ENCODE measurements around the gene AJAP1. TPM values are rescaled to one million over a fixed set of nuclear protein-coding genes. Genes with fewer than 3 reads are reported as not detected.

The AJAP1 gene
- total and polyA plus RNA-seq, 2 of the 8 experiments (the other 6 are each of a cell fraction or from before 2014, with no cell fraction given), result 1.9 to 6.2 TPM

GRCh38 chr1:4621646-4622045, 32.8 kb upstream of the AJAP1 start:
- Histone ChIP-seq H3K27me3 (replicated peaks in 1 of 4; ENCODE audit: control insufficient read depth in 3 of 4, extremely low read depth in 1 of 4, insufficient read depth in 3 of 4, low read length in 3 of 4) (no peaks in the 10 kb centered on the region), H2AFZ (ENCODE audit: low read length) (no peak overlapping the region), H2AK5ac (ENCODE audit: low read depth, low read length) (no peak overlapping the region), H3K23me2 (ENCODE audit: low read depth, low read length) (no peaks in the 10 kb centered on the region), H2BK15ac (ENCODE audit: low read length) (no peak overlapping the region), H3K4ac (replicated peaks; ENCODE audit: insufficient read length, low read depth, low read length) (no peak overlapping the region), H3K18ac (ENCODE audit: extremely low read depth, low read length) (no peak overlapping the region), H3K23ac (ENCODE audit: insufficient read length) (no peak overlapping the region), H3K9ac (replicated peaks in 1 of 4; ENCODE audit: extremely low read depth in 1 of 4, low read depth in 3 of 4, low read length in 3 of 4) (no peak overlapping the region), H2BK5ac (ENCODE audit: low read depth, low read length) (no peak overlapping the region), H3K14ac (ENCODE audit: insufficient read length) (no peak overlapping the region), H4K91ac (replicated peaks; ENCODE audit: insufficient read length, low read length) (no peak overlapping the region), H2BK120ac (replicated peaks; ENCODE audit: low read depth, low read length) (no peak overlapping the region), H3K4me1 (replicated peaks in 1 of 4; ENCODE audit: control insufficient read depth in 3 of 4, insufficient read depth in 4 of 4, low read length in 3 of 4) (no peaks in the 10 kb centered on the region; a peak in 1 of 7 replicates), H3K79me2 (ENCODE audit: control insufficient read depth in 1 of 2, insufficient read depth in 2 of 2, low read length in 2 of 2) (no peaks in the 10 kb centered on the region), H3K27ac (ENCODE audit: low read depth, low read length) (no peak overlapping the region), H3K9me3 (ENCODE audit: insufficient read depth in 2 of 2, low read depth in 1 of 2, low read length in 1 of 2) (no peaks in the 10 kb centered on the region), H3K79me1 (ENCODE audit: low read depth, low read length) (no peaks in the 10 kb centered on the region), H3K4me3 (ENCODE audit: extremely low read depth in 1 of 4, insufficient read depth in 2 of 4, low read depth in 3 of 4, low read length in 4 of 4) (no peak overlapping the region), H3K56ac (replicated peaks; ENCODE audit: insufficient read length, low read depth, low read length) (no peak overlapping the region), H4K5ac (ENCODE audit: insufficient read length, low read depth, low read length) (no peak overlapping the region), H2BK12ac (ENCODE audit: low read depth, low read length) (no peak overlapping the region), H3K4me2 (ENCODE audit: insufficient read depth in 1 of 2, low read depth in 2 of 2, low read length in 2 of 2) (no peak overlapping the region), H4K20me1 (replicated peaks in 1 of 2; ENCODE audit: control insufficient read depth in 1 of 2, insufficient read depth in 2 of 2, low read length in 2 of 2) (no peaks in the 10 kb centered on the region), H4K8ac (ENCODE audit: extremely low read depth, insufficient read depth, low read length) (no peak overlapping the region), H2BK20ac (ENCODE audit: low read length) (no peak overlapping the region), H3K36me3 (ENCODE audit: control insufficient read depth in 2 of 4, insufficient read depth in 4 of 4, low read length in 3 of 4) (no peaks in the 10 kb centered on the region)
- ChIA-PET POLR2A (ENCODE audit: partially characterized antibody) (no interaction called here), CTCF (ENCODE audit: partially characterized antibody) (no interaction called here)
- 85% methylated on average over 5 of the region's 5 CpGs; no CpG with 5 or more reads in 1 of the 2 experiments for WGBS, 2 experiments (ENCODE audit: extremely low coverage in 1 of 2, insufficient coverage in 1 of 2, insufficient read length in 1 of 2, insufficient replicate concordance in 2 of 2, low coverage in 1 of 2, low lambda C conversion rate in 2 of 2, missing lambda C conversion rate in 1 of 2)
- FAIRE-seq (no peak), DNase-seq (ENCODE audit: low read depth in 1 of 2, low spot score in 2 of 2) (no peak)
- no peak for TF ChIP-seq SP4 (IDR thresholded peaks at IDR 0.05; ENCODE audit: low read length)
- TF ChIP-seq EZH2 (IDR thresholded peaks at IDR 0.05; ENCODE audit: low read depth, low read length, severe bottlenecking), result no peak
- no peak for TF ChIP-seq POU5F1 (IDR thresholded peaks at IDR 0.05; ENCODE audit: low read depth, low read length)
- TF ChIP-seq CTBP2 (IDR thresholded peaks at IDR 0.05; ENCODE audit: borderline replicate concordance, insufficient read depth, insufficient read length, low read length), result no peak
- TF ChIP-seq SUZ12 (IDR thresholded peaks at IDR 0.05; ENCODE audit: low read length), result no peak
- no peak for TF ChIP-seq ATF2 (IDR thresholded peaks at IDR 0.05; ENCODE audit: low read length)
- no peak for TF ChIP-seq SIN3A (conservative IDR thresholded peaks at IDR 0.05 in 1 of 2, IDR thresholded peaks at IDR 0.05 in 1 of 2; ENCODE audit: low read depth in 1 of 2, low read length in 2 of 2)
- no peak for TF ChIP-seq HDAC6 (IDR thresholded peaks at IDR 0.05; ENCODE audit: low read depth, low read length)

Data from H1 (cell line).